IPS-11a (cell line): ENCODE results near the gene RPS6KA5.
A peak's percentile ranks its signal among the peaks of the same experiment; 100 is the strongest.
"Not testable (repeated sequence)": the region's sequence is repeated elsewhere in the genome, so short reads cannot be mapped to it uniquely, and the experiment has no call there.

Source experiments
- H3K4me3 ChIP-seq: one replicate; pipeline ENCODE4 v1.5.1; 2013; ENCODE audit warnings: low read depth, low read length, control low read depth

RPS6KA5 gene

GRCh38 chr14:91060351-91061055, at the start of gene RPS6KA5:
TSS of gene RPS6KA5 (minus strand) at chr14:91060641. CDS start at chr14:91060434, 207 bp downstream.
- peak within 1 kb of the TSS; percentile 85 for H3K4me3 ChIP-seq

DNA sequence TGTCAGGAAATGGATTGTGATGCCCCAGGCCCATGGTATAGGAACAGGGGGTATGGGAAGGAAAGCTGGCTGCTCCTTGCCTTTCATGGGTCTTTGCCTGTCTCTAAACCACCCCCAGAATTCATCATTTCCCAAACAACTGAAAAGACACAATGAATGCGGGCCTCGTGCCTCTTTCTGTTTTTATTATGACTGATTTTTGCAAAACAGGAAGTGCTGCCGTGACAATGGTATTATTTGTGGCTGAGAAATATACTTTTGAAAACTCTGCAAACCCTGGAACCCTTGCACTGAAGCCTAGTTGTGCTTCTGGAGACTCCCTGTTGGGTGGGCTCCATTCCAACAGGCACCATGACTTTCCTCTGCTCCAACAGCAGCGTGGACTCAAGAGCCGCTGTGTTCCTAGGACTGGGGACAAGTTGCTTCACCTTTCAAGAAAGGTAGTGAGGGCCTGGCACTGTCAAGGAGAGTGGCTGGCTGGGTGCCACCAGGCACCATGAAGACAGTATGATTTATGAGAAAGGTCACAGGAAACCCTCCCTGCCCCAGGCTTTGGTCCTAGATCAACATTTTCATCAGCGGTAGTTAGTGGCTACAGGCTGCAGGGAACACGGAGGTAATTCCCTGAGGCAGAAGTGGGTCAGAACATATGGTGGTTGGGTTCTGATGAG, 48.6 kb upstream of the RPS6KA5 start:
- H3K4me3 ChIP-seq, result no peak overlapping the region

- H3K4me3 ChIP-seq, result no peak overlapping the region
These were observed 42.7 kb upstream of the RPS6KA5 start for GRCh38 chr14:91103116-91103515.

DNA sequence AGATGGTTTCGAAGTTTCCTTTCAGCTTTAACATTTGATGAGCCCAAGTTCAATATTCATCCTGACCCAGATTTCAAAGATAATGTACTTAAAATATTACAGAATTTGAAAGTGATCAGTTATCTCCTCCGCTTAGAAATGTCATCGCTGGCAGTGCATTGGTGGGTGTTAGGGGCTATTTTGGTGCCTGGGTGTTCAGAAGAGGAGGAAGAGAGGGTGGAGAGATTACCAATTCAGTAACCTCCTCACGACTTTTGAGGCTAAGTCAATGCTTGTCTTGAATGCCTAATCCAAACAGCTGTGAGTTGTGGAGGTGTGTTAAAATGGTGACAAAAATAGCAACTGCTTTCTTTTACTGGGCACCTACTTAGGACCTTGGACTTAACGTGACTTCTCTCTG, 39.7 kb upstream of the RPS6KA5 start:
- H3K4me3 ChIP-seq, result no peak overlapping the region

DNA sequence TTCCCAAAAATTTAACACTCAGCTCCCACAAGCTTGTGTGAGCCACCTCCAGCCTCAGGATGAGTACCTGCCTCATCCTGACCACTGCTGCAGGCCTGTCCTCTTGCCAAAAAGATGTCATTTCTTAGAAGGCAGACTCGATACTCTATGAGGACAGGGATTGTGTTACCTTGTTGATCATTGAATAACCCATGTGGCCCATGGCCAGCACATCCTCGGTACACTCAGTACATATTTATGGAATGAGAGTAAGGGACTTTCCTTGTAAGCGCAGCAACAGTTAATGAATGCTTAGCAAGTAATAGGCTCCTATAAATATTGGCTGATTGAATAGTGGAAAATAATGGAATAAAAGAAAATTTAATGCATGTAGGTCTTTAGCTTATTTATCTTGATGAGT, 38.1 kb upstream of the RPS6KA5 start:
- no peak overlapping the region for H3K4me3 ChIP-seq

- H3K4me3 ChIP-seq, result not testable (repeated sequence)
These were observed 37.2 kb upstream of the RPS6KA5 start for GRCh38 chr14:91097657-91098056.

GRCh38 chr14:91095178-91095577, 34.7 kb upstream of the RPS6KA5 start:
- no peak overlapping the region for H3K4me3 ChIP-seq

DNA sequence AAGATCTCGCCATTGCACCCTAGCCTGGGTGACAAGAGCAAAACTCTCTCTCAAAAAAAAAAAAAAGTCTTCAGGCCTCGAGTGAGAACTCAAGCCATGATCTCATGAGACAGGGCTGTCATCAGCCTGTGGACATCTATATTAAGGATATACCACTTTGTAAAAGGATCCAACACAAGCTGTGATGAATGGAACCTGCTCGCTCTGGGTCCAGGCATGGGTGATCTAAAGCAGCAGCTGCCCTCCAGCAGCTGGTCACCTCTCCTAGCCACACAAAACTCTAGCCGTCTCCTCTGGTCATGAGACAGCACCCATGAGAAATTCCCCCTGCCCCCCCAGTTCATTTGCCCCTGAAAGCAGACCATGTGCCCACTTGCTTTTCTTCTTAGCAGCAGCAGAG, 34.3 kb upstream of the RPS6KA5 start:
- no peak overlapping the region for H3K4me3 ChIP-seq

DNA sequence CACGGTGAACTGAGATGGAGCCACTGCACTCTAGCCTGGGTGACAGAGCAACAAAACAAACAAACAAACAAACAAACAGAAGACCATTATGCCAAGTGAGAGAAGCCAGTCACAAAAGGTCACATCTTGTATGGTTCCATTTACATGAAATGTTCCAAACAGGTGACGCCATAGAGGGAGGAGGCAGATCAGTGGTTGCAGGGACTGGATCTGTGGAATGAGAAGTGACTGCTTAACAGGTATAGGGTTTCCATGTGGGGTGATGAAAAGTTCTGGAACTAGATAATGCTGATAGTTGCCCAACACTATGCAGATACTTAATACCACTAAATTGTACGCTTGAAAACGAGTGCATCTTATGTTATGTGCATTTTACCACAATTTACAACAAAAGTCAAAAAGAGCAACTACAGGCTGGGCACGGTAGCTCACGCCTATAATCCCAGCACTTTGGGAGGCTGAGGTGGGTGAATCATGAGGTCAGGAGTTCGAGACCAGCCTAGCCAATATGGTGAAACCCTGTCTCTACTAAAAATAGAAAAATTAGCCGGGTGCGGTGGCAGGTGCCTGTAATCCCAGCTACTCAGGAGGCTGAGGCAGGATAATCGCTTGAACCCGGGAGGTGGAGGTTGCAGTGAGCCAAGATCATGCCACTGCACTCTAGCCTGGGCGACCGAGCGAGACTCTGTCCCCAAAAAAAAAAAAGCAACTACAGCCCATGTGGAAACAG, 33.5 kb upstream of the RPS6KA5 start:
- H3K4me3 ChIP-seq, result not testable (repeated sequence)

GRCh38 chr14:91092073-91092472, 31.6 kb upstream of the RPS6KA5 start:
- H3K4me3 ChIP-seq, result no peak overlapping the region

- H3K4me3 ChIP-seq, result no peak overlapping the region
These were observed 30.3 kb upstream of the RPS6KA5 start for GRCh38 chr14:91090743-91091142.

DNA sequence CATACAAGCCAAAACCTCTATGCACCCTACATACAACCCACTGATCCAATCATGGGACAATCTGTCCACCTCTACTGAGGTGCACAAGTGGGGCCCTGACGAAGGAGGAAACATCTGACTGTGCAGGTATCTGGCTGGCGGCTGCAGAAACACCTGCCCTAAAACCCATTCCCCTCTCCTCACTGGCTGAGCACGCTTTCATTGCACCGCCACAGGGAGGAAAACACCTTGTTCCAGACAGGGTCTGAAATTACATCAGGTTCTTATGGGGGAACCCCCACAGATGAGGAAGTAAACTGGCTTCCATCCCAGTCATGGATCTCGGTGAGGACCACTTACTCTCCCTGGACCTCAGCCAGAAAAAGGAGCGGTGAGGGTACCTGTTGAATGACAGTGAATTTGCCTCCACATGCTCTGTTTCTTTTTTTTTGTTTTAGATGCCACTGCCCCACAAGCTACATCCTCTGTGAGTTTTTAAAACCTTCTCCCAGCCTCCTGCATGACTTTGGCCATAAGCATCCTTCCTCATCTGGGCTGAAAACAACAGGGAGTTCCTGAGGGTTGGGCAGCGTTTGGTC, 29.6 kb upstream of the RPS6KA5 start:
- no peak overlapping the region for H3K4me3 ChIP-seq

- H3K4me3 ChIP-seq, result no peak overlapping the region
These were observed 28.3 kb upstream of the RPS6KA5 start for GRCh38 chr14:91088585-91089235.

DNA sequence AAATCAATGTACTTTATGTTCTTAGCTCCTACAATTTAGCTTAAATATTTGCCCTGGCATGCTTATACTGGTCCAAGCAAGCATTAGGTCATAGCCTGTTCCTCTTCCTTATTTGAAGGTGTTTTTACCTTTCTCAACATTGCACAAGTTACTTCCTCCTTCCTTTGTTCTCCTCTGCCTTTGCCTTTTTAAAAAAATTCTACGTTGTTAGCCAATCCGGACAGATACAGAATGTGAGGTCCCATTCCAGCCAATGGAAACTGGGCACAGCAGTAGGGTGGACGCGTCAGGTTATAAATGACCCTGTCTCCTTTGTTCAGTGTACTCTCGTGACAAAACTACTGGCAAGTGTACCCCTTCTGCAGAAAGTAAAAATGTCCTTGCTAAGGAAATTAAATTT, 27.0 kb upstream of the RPS6KA5 start:
- not testable (repeated sequence) for H3K4me3 ChIP-seq

GRCh38 chr14:91084516-91084915, 24.1 kb upstream of the RPS6KA5 start:
- no peak overlapping the region for H3K4me3 ChIP-seq

- H3K4me3 ChIP-seq, result no peak overlapping the region
These were observed 21.8 kb upstream of the RPS6KA5 start for GRCh38 chr14:91082282-91082681.

- no peak overlapping the region for H3K4me3 ChIP-seq
These were observed 19.6 kb upstream of the RPS6KA5 start for GRCh38 chr14:91080071-91080470.

GRCh38 chr14:91078095-91078737, 17.8 kb upstream of the RPS6KA5 start:
- no peak overlapping the region for H3K4me3 ChIP-seq

GRCh38 chr14:91075553-91075952, 15.1 kb upstream of the RPS6KA5 start:
- H3K4me3 ChIP-seq, result no peak overlapping the region

DNA sequence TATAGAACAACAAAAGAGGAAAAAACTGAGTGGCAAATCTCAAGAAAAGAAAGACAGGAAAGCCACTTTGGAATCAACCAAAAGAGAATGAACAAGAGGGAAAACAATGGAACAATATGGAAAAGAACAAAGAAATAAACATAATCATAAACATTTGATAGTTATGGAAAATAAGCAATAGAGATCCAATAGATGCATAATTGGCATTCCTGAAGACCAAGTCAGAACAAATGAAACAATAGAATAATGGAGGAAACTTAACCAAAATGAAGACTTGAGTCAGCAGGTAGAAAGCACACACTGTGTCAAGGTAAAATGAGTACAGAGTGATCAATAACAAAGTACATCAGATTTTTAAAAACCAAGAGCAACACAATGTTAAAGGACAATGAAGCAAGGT, 10.1 kb upstream of the RPS6KA5 start:
- H3K4me3 ChIP-seq, result no peak overlapping the region

GRCh38 chr14:91068642-91069041, 8.2 kb upstream of the RPS6KA5 start:
- no peak overlapping the region for H3K4me3 ChIP-seq
